Heart left ventricle (tissue), 13 donors: ENCODE results near the gene TRAPPC5.

Experiments used
- CTCF ChIP-seq, 12 donors: fragments of 200-600 bp; sonication (generic) in 4 of 12; IDR thresholded peaks; one replicate each; pipeline versions ENCODE4 v1.5.0 to v1.8.0; 2018 to 2022; ENCODE audit warnings: antibody characterized with exemption in 12 of 12, mild to moderate bottlenecking in 5 of 12
- POLR2A ChIP-seq, 2 donors: fragments of 450-650 bp; IDR thresholded peaks; one replicate each; pipeline ENCODE4 v1.6.1; 2017; ENCODE audit warnings: antibody characterized with exemption in 2 of 2, mild to moderate bottlenecking in 2 of 2, moderate library complexity in 2 of 2
- donor health status: ischemic (EF 13 %, LVEDD 7.1; RV severe dilation, severe dysfunction).
- donor health status: DM: no; HTN: yes; CAD: no.
- donor health status: DM: no; HTN: no; CAD: no.
- donor health status: ischemic (EF 25% LVEDD 6.9; RV normal size, moderate dysfunction).
- donor health status: ischemic (EF 25% LVEDD 5.7; RV mildly dilated, moderate dysfunction).
- donor health status: ischemic (EF 35%, LVEDD 5.7; RV mildly dilated, moderate dysfunction).
- donor health status: nonischemic (EF 11% LVEDD 7.7; RV severe dilation, severe dysfunction).
- donor health status: DM: yes; HTN: yes; CAD: no.
- donor health status: PGD.
- donor health status: ischemic (EF 29% LVEDD 5.4; RV normal size, mild dysfunction).
- donor health status: nonischemic (EF 23%, LVEDD 6.1; RV moderate dilation, normal function).

GRCh38 chr19:7731218-7731595, 50.6 kb downstream of the TRAPPC5 start:
- no peak for TF ChIP-seq CTCF (IDR thresholded peaks at IDR 0.05)
- no peak for TF ChIP-seq POLR2A (IDR thresholded peaks at IDR 0.05)
